Measurements from ENCODE around the gene COX20. TPM values are rescaled to one million over a fixed set of nuclear protein-coding genes. Genes with fewer than 3 reads are reported as not detected.
A peak's percentile ranks its signal among the peaks of the same experiment; 100 is the strongest.

The COX20 gene
- polyA plus RNA-seq, 2 of the 4 experiments (the other 2 are of a cell fraction): 65.4 to 74.6 TPM

- ChIA-PET CTCF (interaction anchor here (0.9 to 3.6 kb wide), 4 partner anchors 17 to 190 kb away, joined by 3 to 19 read pairs (median 8); no protein-coding TSS in a partner anchor), POLR2A (no interaction called here)
- TF ChIP-seq ZFP36 (IDR thresholded peaks at IDR 0.05; ENCODE audit: borderline replicate concordance, partially characterized antibody): no peak
- no peak for TF ChIP-seq CBX8 (IDR thresholded peaks at IDR 0.05)
- no peak for TF ChIP-seq FOSB (CRISPR knock-in tag; IDR thresholded peaks at IDR 0.05)
- TF ChIP-seq REST (IDR thresholded peaks at IDR 0.05): no peak
- TF ChIP-seq HDAC2 (IDR thresholded peaks at IDR 0.05): no peak
- TF ChIP-seq JUNB (IDR thresholded peaks at IDR 0.05): no peak
- TF ChIP-seq EHMT2 (IDR thresholded peaks at IDR 0.05; ENCODE audit: low read depth): no peak
- TF ChIP-seq SMC3 (IDR thresholded peaks at IDR 0.05): no peak
- TF ChIP-seq POLR2AphosphoS2 (conservative IDR thresholded peaks at IDR 0.05; ENCODE audit: low read length): peak; percentile 44; the same call in 1 of the 2 replicates
- TF ChIP-seq HOXA7 (CRISPR knock-in tag; IDR thresholded peaks at IDR 0.05): no peak
- no peak for TF ChIP-seq RNF2 (IDR thresholded peaks at IDR 0.05; ENCODE audit: borderline replicate concordance, low read depth)
- peak; percentile 53; the same call in 1 of the 2 replicates for TF ChIP-seq TP53 (CRISPR knock-in tag; IDR thresholded peaks at IDR 0.05)
- no peak for TF ChIP-seq EP300 (IDR thresholded peaks at IDR 0.05)
- TF ChIP-seq SREBF2 (IDR thresholded peaks at IDR 0.05): no peak
- no peak for TF ChIP-seq CBX2 (IDR thresholded peaks at IDR 0.05; ENCODE audit: borderline replicate concordance, low read depth)
- no peak overlapping the region for H3K4me3 ChIP-seq
- H3K9me3 ChIP-seq: no peaks in the 10 kb centered on the region
- DNase-seq (ENCODE audit: low read depth in 1 of 2, low spot score in 1 of 2): no peak
- ATAC-seq: no peak
- FAIRE-seq: no peak
- 88% methylated on average over 1 of the region's 1 CpG for WGBS (ENCODE audit: missing lambda C conversion rate)
- H3K4me1 ChIP-seq: peaks cover 35% of the 10 kb centered on the region; the same call in 2 of the 3 replicates
- no peak overlapping the region for H3K4me2 ChIP-seq
- H3K27ac ChIP-seq: no peak overlapping the region
Measured at GRCh38 chr1:244852694-244853093, 17.2 kb downstream of the COX20 start.

GRCh38 chr1:244854166-244854565 is 18.7 kb downstream of the COX20 start:
- H3K27ac ChIP-seq: no peak overlapping the region
- CTCF ChIA-PET: interaction anchor here (3.6 kb wide), 1 partner anchor 188 kb away, joined by 19 read pairs; no protein-coding TSS in a partner anchor
- no peaks in the 10 kb centered on the region for H3K9me3 ChIP-seq
- ATAC-seq (no peak), FAIRE-seq (no peak), DNase-seq (ENCODE audit: low read depth in 1 of 2, low spot score in 1 of 2) (no peak)
- no peak overlapping the region for H3K4me2 ChIP-seq
- no peak overlapping the region for H3K4me3 ChIP-seq
- peaks cover 45% of the 10 kb centered on the region for H3K4me1 ChIP-seq
- TF ChIP-seq ZFP36 (IDR thresholded peaks at IDR 0.05; ENCODE audit: borderline replicate concordance, partially characterized antibody): no peak
- TF ChIP-seq POLR2A (IDR thresholded peaks at IDR 0.05; ENCODE audit: low read length): no peak
- TF ChIP-seq POLR2AphosphoS2 (conservative IDR thresholded peaks at IDR 0.05; ENCODE audit: low read length): no peak
- no peak for TF ChIP-seq HDAC2 (IDR thresholded peaks at IDR 0.05)
- no peak for TF ChIP-seq FOSL2 (IDR thresholded peaks at IDR 0.05)
- no peak for TF ChIP-seq FOSL2 (CRISPR knock-in tag; IDR thresholded peaks at IDR 0.05)
- no peak for TF ChIP-seq NPAS2 (CRISPR knock-in tag; IDR thresholded peaks at IDR 0.05; ENCODE audit: borderline replicate concordance)
- no peak for TF ChIP-seq CBX2 (IDR thresholded peaks at IDR 0.05; ENCODE audit: borderline replicate concordance, low read depth)
- TF ChIP-seq HOXB13 (CRISPR knock-in tag; IDR thresholded peaks at IDR 0.05; ENCODE audit: low read depth): no peak
- no peak for TF ChIP-seq PHF8 (IDR thresholded peaks at IDR 0.05; ENCODE audit: borderline replicate concordance, low read depth)
- no peak for TF ChIP-seq MAFK (IDR thresholded peaks at IDR 0.05; ENCODE audit: partially characterized antibody)
- TF ChIP-seq TP53 (CRISPR knock-in tag; IDR thresholded peaks at IDR 0.05): no peak
- 87% methylated on average over 5 of the region's 5 CpGs for WGBS (ENCODE audit: missing lambda C conversion rate)
- POLR2A ChIA-PET: interaction anchor here (0.7 kb wide), 1 partner anchor 11 kb away, joined by 3 read pairs; no protein-coding TSS in a partner anchor

All from A549 (cell line).